Measurements from ENCODE around the gene MARCO.

- TF ChIP-seq EP300 (IDR thresholded peaks at IDR 0.05; ENCODE audit: borderline replicate concordance in 1 of 2, low read depth in 1 of 2, low read length in 1 of 2) = no peak
- TF ChIP-seq, protein P1, sequence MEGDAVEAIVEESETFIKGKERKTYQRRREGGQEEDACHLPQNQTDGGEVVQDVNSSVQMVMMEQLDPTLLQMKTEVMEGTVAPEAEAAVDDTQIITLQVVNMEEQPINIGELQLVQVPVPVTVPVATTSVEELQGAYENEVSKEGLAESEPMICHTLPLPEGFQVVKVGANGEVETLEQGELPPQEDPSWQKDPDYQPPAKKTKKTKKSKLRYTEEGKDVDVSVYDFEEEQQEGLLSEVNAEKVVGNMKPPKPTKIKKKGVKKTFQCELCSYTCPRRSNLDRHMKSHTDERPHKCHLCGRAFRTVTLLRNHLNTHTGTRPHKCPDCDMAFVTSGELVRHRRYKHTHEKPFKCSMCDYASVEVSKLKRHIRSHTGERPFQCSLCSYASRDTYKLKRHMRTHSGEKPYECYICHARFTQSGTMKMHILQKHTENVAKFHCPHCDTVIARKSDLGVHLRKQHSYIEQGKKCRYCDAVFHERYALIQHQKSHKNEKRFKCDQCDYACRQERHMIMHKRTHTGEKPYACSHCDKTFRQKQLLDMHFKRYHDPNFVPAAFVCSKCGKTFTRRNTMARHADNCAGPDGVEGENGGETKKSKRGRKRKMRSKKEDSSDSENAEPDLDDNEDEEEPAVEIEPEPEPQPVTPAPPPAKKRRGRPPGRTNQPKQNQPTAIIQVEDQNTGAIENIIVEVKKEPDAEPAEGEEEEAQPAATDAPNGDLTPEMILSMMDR (IDR thresholded peaks at IDR 0.05) = no peak
- no peak for TF ChIP-seq CHD2 (IDR thresholded peaks at IDR 0.05; ENCODE audit: low read length, partially characterized antibody)
- no peak for TF ChIP-seq RAD21 (IDR thresholded peaks at IDR 0.05; ENCODE audit: low read length)
- no peak for TF ChIP-seq POLR2AphosphoS5 (IDR thresholded peaks at IDR 0.05; ENCODE audit: low read depth, low read length)
- no peak for TF ChIP-seq NFIC (IDR thresholded peaks at IDR 0.05; ENCODE audit: borderline replicate concordance)
- TF ChIP-seq GABPA (IDR thresholded peaks at IDR 0.05; ENCODE audit: low read depth) = no peak
- no peak for TF ChIP-seq MEF2A (IDR thresholded peaks at IDR 0.05; ENCODE audit: borderline replicate concordance, low read depth)
- TF ChIP-seq, protein P2, sequence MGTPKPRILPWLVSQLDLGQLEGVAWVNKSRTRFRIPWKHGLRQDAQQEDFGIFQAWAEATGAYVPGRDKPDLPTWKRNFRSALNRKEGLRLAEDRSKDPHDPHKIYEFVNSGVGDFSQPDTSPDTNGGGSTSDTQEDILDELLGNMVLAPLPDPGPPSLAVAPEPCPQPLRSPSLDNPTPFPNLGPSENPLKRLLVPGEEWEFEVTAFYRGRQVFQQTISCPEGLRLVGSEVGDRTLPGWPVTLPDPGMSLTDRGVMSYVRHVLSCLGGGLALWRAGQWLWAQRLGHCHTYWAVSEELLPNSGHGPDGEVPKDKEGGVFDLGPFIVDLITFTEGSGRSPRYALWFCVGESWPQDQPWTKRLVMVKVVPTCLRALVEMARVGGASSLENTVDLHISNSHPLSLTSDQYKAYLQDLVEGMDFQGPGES (IDR thresholded peaks at IDR 0.05; ENCODE audit: low read depth, low read length) = no peak
- TF ChIP-seq ZBTB33 (IDR thresholded peaks at IDR 0.05; ENCODE audit: borderline replicate concordance, low read depth) = no peak
Observed at GRCh38 chr2:119006441-119006840, 64.4 kb downstream of the MARCO start.

All from SK-N-SH (cell line).